Erythroblast (primary cell): ENCODE data around the gene ACVRL1.

Experiments
- DNase-seq, 2 experiments: peaks; one replicate each; lab custom pipeline; 2025; lab: John Stamatoyannopoulos, UW
- GATA1 ChIP-seq: IDR thresholded peaks from 2 replicates; pipeline ENCODE4 v1.6.1; 2011; ENCODE audit warnings: low read depth, mild to moderate bottlenecking, control low read depth, low read length, moderate library complexity
- POLR2A ChIP-seq: IDR thresholded peaks from 2 replicates; pipeline ENCODE4 v1.6.1; 2011; ENCODE audit warnings: mild to moderate bottlenecking, low read length

Gene ACVRL1

DNA sequence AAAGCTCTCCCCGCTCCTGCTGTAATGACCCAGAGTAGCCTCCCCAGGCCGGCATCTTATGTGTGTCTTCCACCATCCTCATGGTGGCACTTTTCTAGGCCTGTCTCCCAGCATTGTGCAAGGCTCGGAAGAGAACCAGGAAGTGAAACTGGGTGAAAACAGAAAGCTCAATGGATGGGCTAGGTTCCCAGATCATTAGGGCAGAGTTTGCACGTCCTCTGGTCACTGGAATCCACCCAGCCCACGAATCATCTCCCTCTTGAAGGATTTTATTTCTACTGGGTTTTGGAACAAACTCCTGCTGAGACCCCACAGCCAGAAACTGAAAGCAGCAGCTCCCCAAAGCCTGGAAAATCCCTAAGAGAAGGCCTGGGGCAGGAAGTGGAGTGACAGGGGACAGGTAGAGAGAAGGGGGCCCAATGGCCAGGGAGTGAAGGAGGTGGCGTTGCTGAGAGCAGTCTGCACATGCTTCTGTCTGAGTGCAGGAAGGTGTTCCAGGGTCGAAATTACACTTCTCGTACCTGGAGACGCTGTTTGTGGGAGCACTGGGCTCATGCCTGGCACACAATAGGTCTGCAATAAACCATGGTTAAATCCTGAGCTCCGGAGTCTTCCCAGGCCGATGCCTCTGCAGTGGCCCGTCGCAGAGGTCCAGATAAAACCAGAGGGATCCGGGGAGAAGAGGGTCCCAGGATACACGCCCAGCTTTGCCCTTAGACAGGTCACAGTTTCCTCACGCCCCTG, 15.6 kb downstream of the ACVRL1 start:
- no peak for TF ChIP-seq GATA1
- TF ChIP-seq POLR2A: no peak
- DNase-seq: no peak

DNA sequence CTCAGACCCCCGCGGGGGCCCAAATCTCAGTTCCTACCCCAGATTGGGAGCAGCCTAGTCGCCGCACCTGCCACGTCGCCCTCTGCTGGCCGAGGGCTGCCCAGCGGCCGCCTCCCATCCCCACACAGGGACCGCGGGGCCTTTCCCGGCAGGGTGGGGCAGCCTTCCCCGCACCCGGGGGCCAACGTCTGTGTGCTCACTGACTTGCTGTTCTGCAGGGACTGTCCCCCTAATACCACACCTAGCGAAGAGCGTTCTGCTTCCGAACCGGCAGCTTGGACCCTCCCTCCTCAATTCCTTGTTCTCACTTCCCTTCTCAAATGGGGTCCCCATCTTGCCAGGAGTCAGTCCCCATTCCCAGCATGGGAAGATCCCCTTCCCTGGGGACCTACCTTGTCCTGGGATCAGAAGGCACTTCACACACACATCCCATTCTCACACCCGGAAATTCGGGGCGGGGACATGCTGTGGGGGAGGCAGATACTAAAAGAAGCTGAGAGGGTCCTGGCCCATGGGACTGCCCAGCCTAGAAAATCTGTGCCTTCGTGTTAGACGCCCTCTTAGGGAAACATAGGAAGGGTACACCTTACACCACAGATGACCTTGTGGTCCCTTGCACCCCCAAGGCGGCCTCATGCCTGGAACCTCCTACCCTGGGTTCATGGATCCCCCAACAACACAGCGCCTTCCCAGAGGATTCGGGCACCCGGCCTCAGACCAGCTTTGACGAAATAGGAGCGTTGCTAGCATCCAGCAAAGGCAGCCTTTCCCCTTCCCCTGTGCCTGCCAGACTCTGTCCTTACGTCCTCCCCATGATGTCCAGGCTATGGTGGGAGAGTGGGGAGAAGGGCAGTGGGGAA, 16.4 kb downstream of the ACVRL1 start:
- DNase-seq: peak; percentile 27 to 65
- TF ChIP-seq GATA1 (no peak), POLR2A (no peak)

DNA sequence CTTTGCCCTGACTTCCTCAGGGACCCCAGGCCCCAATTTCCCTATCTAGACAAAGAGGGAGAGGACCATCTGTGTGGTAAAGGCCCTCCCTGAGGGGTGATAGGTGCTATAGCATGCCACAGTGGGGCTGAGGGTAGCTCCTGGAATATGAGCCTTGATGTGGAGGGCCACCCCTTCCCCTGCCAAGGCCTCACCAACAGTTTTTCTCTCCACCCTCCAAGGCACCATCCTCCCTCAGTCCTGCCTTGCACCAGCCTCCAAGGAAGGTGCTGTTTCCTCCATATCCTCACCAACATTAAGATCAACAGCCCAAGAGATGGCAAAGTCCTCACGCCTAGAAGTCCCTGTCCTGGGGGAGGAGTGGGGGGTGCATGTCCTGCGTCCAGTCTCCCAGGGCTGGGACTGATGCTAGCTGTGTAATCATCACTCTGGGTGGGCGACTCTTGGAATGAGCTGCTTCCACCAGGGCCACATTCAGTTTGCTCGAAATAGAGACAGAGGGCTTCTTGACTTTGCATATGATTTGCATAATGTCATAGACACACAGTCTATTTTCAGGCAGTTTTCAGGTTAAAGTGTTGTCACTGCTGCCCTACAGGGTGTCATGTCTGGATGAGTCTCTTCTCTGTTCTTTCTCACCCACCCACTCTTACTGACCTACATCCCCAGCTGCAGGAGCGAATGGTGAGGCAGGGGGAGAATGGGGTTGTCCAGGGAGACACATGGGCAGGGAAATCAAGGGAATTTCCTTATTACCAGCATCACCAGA, 17.4 kb downstream of the ACVRL1 start:
- no peak for TF ChIP-seq POLR2A
- TF ChIP-seq GATA1: no peak
- no peak for DNase-seq

DNA sequence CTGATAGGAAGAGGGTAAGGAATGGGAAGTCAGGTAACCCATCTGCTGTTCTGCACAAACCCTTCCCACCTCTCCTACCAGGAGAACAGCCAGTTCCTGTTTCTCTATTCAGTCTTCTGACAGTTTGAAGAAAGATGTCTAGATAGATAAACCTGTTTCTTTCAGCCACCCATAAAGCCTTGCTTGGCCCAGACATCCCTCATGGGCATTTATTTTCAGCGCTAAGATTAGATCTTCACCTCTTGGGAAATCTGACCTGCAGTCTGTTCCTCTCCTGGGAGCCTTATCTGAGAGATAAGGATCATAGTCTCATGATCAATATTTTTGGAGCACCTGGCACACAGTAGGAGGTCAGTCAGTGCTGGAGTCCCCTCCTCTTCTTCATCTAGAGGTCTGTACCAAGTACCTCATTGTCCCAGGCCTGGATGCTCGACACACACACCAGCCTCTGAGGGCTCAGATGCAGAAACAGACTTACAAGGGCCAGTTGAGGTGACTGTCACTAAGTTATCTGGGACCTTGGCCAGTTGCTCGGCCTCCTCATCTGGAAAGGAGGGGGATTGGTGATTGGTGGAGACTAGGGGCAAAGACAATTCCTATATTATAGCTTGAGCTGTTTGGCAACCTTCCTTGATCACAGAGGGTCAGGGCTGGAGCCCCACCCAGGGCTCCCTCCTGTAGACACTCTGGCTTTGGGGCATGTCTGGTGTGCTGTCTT, 18.2 kb downstream of the ACVRL1 start:
- DNase-seq: peak; percentile 49
- TF ChIP-seq GATA1: no peak
- no peak for TF ChIP-seq POLR2A

DNA sequence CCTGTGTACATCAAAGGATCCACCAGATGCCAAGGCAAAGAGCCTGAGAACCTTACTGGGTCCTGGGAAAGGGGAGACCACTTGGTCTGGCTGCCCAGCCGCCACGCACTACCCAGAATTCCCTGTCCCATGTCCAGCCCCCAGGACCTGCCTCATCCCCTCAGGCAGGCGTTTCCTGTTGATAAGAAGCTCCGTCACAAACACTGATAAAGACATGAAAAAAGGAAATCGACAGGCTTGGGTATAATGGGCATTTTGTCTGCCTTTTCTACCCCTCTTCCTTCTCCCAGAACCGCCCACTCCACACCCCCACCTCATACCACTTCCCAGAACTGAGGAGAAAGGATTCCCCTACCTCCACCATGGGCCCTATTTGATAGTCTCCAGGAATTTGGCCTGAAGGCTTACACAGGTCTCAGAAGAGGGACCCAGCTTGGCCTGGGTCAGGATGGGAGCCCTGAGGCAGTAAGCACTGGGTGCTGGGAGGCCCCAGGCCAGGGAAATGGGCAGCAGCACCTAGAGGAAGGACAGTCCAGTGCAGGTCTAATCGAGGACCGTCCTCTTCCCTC, 18.8 kb downstream of the ACVRL1 start:
- no peak for TF ChIP-seq GATA1
- peak; percentile 46 for TF ChIP-seq POLR2A
- DNase-seq: peak; percentile 55 to 70

DNA sequence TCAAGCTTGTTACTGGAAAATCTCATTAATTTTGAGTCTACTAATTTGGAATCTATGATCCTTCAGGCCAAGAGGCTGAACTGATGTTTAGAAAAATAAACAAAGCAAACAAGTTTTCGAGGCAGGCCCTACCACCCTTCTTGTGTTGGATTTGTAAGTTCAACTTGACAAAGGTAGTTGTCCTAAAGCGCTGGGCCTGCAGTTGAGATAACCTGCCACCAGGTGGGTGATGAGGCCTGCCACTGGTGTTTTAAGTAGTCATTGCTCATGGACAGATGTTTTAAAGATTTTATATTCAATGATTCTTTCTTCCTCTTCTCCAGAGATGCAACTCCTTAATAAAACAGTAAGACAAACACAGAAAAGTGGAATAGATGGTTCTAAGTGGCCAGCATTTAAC, 19.4 kb downstream of the ACVRL1 start:
- DNase-seq: peak; percentile 59 to 60
- TF ChIP-seq GATA1: no peak
- no peak for TF ChIP-seq POLR2A

DNA sequence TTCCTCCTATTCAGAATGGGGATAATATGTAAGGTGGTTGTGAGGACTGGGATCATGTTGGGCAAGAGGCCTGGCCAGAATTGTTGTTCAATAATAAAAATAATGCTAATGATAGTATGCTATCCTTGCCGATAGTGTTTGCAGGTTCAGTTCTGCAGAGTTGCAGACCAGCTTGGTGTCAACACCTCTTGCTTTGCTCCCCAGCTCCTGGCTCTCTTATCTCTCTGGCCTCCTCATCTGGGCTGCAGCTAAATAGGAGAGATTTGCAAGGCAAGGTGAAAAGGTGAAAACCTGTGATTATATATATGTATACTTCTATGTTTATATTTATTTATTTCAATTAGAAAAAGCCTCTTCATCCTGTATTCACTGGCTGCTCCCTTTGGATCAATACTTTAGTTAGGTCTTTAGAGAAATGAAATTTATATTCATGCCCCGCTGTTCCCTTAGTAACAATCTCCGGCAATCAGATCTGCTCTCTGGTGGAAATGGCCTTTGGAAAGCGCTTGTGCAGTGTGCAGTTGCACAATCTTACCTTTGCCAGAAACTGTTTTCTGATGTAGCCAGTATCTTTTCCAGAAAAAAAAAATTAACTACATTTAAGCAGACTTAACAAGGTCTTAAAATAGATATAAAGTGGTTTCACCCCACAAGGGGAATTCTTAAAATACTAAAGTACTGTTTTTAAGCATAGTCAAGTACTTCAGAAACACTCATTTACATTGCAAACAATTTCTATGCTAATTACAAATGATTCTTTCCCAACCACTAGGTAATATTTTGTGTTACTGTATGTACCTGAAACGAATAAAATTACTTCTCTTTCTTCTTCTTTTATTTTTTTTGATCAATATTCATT, 25.1 kb downstream of the ACVRL1 start:
- TF ChIP-seq GATA1: no peak
- TF ChIP-seq POLR2A: no peak

DNA sequence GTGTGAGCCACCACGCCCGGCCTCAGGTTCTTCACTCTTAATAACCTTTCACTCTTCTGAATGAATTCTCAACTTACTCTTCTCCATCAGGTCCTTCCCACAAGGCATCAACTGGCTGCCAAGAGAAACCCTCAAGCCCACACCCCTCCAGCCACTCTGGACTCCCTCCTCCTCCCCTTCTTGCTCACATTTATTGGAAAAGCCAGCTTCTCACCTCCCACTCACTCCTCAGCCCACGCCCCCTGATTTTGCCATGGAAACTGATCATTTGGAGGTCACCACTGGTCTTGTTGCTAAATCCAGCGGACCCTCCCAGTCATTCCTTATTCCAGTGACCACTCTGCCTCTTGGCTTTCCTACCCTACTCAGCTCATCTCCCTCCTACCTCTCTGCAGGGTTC, 26.8 kb downstream of the ACVRL1 start:
- DNase-seq: no peak
- no peak for TF ChIP-seq POLR2A
- TF ChIP-seq GATA1: no peak

More for the DNA sequence above, 25.1 kb downstream of the ACVRL1 start:
- DNase-seq: no peak

DNA sequence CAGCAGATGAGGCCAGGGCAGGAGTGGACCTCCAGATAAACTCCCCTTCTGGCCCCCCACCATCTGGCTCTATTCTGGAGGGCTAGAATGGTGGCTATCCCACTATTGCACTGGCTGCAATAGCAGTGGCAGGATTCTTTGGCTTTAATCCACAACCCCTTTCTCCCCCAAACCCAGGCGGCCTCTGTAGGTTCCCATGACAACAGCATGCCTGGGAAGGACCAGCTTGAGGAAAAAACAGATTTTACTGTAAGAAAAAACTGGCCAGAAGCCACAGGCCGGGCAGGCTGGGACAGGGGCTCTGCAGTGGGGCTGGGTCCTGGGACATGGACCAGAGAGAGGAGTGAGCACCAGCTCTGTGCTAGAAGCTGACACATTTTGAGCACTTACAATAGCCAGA, 30.6 kb downstream of the ACVRL1 start:
- DNase-seq: no peak
- TF ChIP-seq POLR2A (no peak), GATA1 (no peak)

DNA sequence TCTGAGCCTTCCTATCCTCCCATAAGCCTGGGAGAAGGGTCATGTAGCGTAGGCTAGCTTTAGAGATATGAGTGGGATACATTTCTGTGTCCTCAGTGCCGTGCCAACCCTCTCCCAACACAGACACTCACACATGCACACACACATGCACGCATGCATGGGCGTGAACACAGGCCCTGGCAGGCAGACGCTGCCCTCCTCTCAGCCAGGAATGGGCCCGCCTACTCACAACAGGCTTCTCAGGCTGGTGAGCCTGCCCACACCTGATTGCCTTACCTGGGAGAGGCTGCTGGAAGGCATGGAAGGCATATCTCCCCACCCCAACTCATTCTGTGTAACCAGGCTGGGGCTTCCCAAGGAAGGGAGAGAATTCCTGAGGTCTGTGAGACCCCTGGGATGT, 31.4 kb downstream of the ACVRL1 start:
- no peak for TF ChIP-seq POLR2A
- no peak for TF ChIP-seq GATA1
- DNase-seq: no peak

DNA sequence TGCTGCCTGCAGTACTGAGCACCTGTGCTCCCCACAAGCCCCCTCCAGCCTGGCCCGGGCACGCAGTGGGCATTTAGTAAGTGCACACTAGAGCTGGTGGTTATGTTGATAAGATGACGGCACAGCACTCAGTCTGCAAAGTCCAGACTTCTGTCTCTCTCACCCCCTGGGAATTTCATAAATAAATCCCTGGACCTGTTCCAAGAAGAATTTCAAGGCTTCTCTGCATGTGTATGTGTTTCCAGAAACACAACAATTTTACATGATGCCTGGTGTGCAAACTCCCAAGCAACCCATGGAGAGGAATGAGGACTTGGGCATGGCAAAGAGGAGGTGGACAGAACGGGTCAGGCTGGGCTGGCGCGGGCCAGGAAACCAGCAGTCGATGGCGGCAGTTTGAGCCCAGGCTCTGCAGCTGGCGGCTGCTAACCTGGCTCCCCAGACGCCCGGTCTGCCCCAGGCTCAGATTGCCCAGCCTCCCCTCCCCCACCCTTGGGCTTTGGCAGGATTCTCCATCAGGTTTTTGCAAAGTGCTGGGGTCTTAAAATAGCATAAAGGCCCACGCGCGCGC, 33.8 kb downstream of the ACVRL1 start:
- DNase-seq: no peak
- TF ChIP-seq POLR2A: no peak
- TF ChIP-seq GATA1: no peak
